ENCODE results near the gene IPO4.
A peak's percentile ranks its signal among the peaks of the same experiment; 100 is the strongest.
"Not testable (repeated sequence)": the region's sequence is repeated elsewhere in the genome, so short reads cannot be mapped to it uniquely, and the experiment has no call there.

The IPO4 gene, protein sequence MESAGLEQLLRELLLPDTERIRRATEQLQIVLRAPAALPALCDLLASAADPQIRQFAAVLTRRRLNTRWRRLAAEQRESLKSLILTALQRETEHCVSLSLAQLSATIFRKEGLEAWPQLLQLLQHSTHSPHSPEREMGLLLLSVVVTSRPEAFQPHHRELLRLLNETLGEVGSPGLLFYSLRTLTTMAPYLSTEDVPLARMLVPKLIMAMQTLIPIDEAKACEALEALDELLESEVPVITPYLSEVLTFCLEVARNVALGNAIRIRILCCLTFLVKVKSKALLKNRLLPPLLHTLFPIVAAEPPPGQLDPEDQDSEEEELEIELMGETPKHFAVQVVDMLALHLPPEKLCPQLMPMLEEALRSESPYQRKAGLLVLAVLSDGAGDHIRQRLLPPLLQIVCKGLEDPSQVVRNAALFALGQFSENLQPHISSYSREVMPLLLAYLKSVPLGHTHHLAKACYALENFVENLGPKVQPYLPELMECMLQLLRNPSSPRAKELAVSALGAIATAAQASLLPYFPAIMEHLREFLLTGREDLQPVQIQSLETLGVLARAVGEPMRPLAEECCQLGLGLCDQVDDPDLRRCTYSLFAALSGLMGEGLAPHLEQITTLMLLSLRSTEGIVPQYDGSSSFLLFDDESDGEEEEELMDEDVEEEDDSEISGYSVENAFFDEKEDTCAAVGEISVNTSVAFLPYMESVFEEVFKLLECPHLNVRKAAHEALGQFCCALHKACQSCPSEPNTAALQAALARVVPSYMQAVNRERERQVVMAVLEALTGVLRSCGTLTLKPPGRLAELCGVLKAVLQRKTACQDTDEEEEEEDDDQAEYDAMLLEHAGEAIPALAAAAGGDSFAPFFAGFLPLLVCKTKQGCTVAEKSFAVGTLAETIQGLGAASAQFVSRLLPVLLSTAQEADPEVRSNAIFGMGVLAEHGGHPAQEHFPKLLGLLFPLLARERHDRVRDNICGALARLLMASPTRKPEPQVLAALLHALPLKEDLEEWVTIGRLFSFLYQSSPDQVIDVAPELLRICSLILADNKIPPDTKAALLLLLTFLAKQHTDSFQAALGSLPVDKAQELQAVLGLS

GRCh38 chr14:24188251-24189058, at the start of gene IPO4:
Gene IPO4 (minus strand): TSS chr14:24188816. CDS start chr14:24188787, 29 bp downstream.
- DNase-seq = peak; percentile 96

- DNase-seq = no peak
Observed at GRCh38 chr14:24238123-24238522, 49.5 kb upstream of the IPO4 start.

GRCh38 chr14:24237463-24237955, 48.9 kb upstream of the IPO4 start:
- DNase-seq = no peak

GRCh38 chr14:24236689-24237462, 48.3 kb upstream of the IPO4 start:
- no peak for DNase-seq

GRCh38 chr14:24235804-24236688, 47.4 kb upstream of the IPO4 start:
- DNase-seq = no peak

- no peak for DNase-seq
Observed at GRCh38 chr14:24234095-24235005, 45.7 kb upstream of the IPO4 start.

GRCh38 chr14:24233538-24233866, 44.9 kb upstream of the IPO4 start:
- no peak for DNase-seq

DNA sequence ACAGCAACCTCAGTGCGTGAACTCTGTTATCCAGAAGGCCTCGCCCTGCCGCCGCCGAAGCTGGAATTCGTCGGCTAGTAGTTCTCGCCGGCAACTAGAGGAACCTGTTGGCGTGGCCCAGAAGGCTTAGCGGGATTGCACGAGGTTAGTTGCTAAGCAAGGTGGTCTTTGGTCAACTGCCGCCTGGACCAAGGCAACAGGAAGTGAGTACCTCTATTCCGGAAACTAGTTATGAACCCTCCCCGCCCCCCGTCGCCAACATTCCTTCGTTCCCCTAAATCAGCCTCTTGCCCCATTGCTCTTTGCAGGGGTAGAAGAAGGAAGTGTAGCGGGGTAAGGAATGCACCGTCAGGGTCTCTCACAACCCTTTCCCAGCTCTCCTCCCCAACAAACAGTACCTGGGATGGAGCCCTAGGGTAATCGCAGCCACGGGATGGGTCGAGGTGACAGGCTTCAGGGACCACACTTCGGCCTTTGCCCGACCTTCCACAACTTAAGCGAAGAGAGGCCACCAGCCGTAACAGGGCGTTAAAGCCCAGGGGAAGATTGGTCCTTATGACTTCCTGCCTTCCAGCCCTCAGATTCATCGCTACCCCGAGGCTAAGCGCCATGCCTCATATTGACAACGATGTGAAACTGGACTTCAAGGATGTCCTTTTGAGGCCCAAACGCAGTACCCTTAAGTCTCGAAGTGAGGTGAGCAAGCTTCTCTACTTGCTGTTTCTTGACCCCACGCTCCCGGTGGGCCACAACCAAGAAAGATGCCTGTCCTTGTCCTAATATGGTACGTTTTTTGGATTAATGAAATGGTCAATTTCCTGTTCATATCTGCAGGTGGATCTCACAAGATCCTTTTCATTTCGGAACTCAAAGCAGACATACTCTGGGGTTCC, 44.3 kb upstream of the IPO4 start, which contains the start of gene GMPR2:
GMPR2 (plus strand) TSS at position 285 of the 893 bp plus-strand sequence; CDS start at position 610, 325 bp downstream.
- DNase-seq = peak; percentile 83

GRCh38 chr14:24232121-24232644, 43.6 kb upstream of the IPO4 start, which contains the start of gene NEDD8:
Gene NEDD8 (minus strand): TSS chr14:24232367. CDS start chr14:24232267, 100 bp downstream.
- DNase-seq = peak; percentile 94

GRCh38 chr14:24231263-24232120, 42.9 kb upstream of the IPO4 start:
- DNase-seq = no peak

DNA sequence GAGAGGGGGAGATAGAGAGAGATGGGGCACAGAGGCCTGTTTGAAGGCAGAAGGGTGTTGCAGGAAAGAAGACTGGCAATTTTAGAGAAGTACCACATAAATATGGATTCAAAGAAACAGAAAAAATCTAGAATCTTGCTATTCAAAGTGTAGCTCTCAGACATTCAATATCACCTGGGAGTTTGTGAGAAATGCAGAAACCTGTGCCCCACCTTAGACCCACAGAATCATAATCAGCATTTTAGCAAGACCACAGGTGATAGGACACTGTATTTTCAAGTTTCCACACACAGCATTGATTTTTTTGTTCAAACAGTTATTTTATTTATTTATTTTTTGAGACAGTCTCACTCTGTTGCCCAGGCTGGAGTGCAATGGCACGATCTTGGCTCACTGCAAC, 40.3 kb upstream of the IPO4 start:
- DNase-seq = no peak

DNA sequence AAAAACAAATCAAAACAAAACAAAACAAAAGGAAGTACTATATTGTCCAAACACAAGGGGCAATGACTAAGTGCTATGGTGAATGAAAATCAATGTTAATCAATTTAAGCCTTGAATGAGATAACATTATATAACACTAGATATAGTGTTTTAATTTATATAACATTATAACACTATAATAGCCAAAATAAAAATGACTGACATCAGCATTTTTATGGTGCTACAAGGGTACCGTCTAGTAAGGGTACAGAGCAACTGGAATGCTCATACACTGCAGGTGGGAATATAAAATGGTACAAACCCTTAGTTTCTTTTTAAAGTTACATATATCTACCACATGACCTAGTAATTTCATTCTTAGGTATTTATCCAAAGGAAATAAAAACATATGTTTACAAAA, 37.9 kb upstream of the IPO4 start:
- DNase-seq = no peak

DNA sequence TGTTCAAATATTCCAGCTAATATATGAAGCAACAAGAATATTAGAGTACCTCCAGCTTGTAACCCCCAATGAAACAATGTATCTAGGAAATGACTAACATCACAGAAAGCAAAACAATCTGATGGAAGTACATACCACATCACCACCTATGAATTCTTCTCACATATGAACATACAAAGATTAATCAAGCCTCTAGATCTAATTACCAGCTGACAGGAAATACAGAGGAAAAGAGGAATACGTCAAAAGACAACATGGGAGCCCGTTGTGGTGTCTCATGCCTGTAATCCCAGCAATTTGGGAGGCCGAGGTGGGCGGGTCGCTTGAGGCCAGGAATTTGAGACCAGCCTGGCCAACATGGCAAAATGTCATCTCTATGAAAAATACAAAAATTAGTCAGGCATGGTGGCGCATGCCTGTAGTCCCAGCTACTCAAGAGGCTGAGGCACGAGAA, 36.0 kb upstream of the IPO4 start:
- DNase-seq = no peak

DNA sequence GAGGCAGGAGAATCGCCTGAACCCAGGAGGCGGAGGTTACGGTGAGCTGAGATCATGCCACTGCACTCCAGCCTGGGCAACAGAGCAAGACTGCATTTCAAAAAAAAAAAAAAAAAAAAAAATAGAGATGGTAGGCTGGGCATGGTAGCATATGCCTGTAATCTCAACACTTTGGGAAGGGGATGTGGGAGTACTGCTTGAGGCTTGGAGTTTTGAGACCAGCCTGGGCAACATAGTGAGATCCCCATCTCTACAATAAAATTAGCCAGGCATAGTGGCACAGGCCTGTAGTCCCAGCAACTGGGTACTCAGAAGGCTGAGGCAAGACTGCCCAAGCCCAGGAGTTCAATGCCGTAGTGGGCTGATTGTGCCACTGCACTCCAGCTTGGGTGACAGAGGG, 34.4 kb upstream of the IPO4 start:
- DNase-seq = not testable (repeated sequence)

DNA sequence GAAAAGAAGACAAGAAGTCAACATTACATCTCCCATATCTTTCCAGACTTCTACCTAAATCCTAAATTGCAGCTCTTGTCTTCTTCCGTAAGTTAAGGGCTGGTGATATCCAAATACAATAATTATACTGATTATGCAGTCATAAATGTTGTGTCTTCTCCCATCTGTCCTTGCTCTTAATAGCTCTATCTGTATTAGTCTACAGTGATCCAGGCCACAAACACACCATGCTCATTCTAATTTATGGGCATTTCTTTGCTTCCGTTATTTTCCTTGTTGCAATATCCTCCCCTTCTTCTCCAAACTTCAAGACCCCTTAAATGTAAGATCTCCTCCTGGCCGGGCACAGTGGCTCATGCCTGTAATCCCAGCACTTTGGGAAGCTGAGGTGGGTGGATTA, 30.9 kb upstream of the IPO4 start:
- DNase-seq = no peak

DNA sequence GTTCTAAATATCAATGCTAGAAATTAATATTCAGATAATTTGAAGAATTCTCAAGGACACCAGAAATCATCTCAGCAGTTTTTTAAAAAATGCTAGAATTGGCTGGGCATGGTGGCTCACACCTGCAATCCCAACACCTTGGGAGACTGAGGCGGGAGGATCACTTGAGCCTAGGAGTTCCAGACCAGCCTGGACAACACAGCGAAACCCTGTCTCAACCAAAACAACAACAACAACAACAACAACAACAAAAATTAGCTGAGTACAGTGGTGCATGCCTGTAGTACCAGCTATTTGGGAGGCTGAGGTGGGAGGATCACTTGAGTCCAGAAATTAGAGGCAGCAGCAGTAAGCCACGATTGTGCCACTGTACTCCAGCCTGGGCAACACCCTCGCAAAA, 30.5 kb upstream of the IPO4 start:
- DNase-seq = no peak

DNA sequence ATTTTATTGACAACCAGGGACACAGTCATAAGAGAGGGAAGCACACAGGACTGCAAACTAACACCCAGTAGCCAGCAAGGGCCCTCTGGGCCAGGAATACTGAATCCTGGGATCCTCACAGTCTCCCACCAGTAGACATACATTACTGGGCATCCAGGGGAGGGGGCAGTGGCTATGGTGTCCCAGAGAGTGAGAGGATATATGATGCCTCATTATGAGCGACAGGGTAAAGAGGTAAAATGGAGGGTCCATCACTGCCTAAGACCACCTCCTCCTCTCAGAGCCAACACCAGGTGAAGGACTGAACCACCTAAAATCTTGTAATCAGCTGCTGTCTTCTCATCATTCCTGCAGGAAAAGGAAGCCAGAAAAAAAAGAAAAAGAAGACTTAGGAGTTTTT, 28.3 kb upstream of the IPO4 start:
- DNase-seq = not testable (repeated sequence)

Measured in NCI-H2171 (cell line).